Measurements from ENCODE around the gene NUP85.
"Not testable (repeated sequence)": the region's sequence is repeated elsewhere in the genome, so short reads cannot be mapped to it uniquely, and the experiment has no call there.

Gene NUP85

GRCh38 chr17:75199886-75200618, 5.4 kb upstream of the NUP85 start:
- no peak for DNase-seq

DNA sequence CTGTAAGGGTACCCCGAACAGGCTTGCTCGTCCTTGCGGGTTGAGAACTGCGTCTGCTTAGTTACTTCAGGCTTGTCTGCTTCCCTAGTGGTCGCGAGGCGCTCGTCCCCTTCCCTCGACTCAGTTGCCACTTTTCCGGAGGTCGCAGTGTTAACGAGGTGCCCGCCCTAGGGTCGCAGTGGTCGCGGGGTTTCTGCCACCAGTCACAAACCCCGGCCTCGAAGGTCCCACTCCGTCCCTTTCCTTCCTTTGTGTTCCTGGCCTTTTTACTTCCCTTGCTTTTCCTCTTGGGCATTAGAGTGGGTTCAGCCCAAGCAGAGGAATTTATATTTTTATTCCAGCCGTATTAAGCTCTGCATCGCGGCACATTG, 299 bp downstream of the NUP85 start:
- no peak for DNase-seq

DNA sequence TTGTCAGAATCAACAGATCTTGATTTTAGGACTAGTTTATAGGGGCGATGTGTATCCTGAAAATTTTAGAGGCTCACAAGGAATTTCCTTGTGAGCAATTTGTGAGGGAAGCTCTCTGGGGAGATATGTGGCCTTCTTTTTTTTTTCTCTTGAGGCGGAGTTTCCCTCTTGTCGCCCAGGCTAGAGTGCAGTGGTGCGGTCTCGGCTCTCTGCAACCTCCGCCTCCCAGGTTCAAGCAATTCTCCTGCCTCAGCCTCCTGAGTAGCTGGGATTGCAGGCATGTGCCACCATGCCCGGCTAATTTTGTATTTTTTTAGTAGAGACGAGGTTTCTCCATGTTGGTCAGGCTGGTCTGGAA, 1.6 kb downstream of the NUP85 start:
- DNase-seq: not testable (repeated sequence)

DNA sequence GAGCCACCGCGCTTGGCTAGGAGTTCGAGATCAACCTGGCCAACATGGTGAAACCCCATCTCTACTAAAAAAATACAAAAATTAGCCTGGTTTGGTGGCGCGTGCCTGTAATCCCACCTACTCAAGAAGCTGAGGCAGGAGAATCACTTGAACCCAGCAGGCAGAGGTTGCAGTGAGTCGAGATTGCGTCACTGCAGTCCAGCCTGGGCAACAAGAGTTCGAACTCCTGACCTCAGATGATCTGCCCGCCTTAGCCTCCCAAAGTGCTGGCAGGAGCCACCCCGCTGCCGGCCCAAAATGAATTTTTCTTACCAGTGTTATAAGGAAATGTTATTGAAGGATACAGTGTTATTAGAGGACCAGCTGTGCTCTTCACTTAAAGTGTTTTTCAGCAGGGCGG, 2.3 kb downstream of the NUP85 start:
- DNase-seq: no peak

DNA sequence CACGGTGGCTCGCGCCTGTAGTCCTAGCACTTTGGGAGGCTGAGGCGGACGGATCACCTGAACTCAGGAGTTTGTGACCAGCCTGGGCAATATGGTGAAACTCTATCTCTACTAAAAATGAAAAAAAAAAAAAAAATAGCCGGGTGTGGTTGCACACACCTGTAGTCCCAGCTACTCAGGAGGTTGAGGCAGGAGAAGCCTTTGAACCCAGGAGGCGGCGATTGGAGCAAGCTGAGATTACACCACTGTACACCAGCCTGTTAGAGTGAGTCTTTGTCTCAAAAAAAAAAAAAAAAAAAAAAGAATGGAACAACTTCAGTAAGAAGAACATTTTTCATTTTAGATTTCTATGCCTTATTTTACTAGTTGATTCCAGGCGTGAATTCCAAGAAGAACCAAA, 2.7 kb downstream of the NUP85 start:
- DNase-seq: no peak

DNA sequence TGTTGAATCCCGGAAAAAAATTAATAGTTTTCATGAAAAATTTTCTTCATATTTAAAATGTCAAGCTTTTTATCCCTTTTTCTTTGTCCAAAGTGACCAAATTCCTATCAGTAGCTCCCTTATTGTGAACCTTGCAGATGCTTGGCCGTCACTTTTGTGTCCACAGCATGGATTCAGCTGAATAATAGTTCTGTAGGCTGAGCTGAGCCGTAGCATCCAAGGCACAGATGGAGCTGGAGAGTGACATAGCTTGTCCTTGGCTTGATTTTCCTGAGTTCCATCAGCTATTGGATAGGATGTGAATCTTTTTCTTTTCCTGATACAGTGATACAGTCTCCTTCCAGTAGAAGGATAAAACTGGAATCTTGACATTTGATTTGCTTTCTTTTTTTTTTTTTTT, 3.6 kb downstream of the NUP85 start:
- DNase-seq: no peak

DNA sequence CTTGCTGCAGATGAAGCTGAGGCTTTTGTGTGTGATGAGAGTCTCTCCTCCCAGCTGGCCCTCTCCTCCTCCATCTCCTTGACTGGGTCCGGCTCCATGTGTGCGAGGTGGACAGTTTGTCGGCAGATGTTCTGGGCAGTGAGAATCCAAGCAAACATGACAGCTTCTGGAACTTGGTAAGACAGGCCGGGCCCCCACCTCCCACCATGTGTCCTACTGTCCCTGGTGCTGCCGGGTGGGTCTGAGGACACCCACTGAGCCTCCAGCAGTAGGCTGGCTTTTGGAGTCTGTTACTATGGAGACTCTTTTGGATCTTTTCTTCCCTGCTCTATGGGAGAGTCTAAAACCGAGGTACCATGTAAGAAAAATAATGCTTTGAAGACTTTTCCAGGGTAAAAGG, 12.7 kb downstream of the NUP85 start:
- no peak for DNase-seq

GRCh38 chr17:75219815-75220214, 14.3 kb downstream of the NUP85 start:
- no peak for DNase-seq

DNA sequence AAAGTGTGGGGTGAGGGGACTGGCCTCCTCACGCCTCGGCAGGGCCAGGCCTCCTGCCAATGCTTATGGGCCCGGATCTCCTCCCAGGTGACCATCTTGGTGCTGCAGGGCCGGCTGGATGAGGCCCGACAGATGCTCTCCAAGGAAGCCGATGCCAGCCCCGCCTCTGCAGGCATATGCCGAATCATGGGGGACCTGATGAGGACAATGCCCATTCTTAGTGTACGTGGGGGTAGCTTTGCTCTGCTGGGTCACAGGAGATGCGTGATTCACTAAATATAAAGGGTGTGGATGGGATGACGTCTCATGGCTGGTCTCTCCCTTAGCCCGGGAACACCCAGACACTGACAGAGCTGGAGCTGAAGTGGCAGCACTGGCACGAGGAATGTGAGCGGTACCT, 19.5 kb downstream of the NUP85 start:
- DNase-seq: no peak

GRCh38 chr17:75227729-75228128, 22.2 kb downstream of the NUP85 start:
- DNase-seq: no peak

- no peak for DNase-seq
Observed at GRCh38 chr17:75228305-75228704, 22.8 kb downstream of the NUP85 start.

GRCh38 chr17:75228847-75229246, 23.4 kb downstream of the NUP85 start:
- DNase-seq: no peak

GRCh38 chr17:75231071-75231470, 25.6 kb downstream of the NUP85 start:
- DNase-seq: no peak

- no peak for DNase-seq
Observed at GRCh38 chr17:75231741-75232464, 26.4 kb downstream of the NUP85 start.

- no peak for DNase-seq
Observed at GRCh38 chr17:75232786-75233185, 27.3 kb downstream of the NUP85 start.

GRCh38 chr17:75237100-75238014, 31.9 kb downstream of the NUP85 start:
- DNase-seq: no peak

GRCh38 chr17:75238020-75238580, 32.6 kb downstream of the NUP85 start:
- DNase-seq: no peak

GRCh38 chr17:75238684-75239191, 33.3 kb downstream of the NUP85 start:
- DNase-seq: no peak

DNA sequence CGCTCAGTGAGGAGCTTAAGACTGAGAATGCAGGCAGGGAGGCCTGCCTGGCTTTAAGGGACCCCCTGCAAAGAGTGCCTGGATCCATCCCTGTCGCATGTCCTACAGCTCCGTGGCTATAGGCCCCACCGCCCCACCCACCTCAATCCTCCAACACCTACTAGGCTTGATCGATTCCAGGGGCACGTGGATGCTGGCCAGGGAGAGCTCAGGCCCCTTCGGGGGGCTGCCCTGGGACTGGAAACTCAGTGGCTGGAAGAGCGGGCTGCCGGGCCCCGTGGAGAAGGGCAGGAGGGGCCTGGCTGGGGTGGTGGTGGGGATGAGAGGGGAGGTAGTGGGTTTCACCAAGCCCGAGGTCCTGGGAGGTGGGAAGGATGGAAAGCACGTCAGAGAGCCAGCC, 33.7 kb downstream of the NUP85 start:
- DNase-seq: no peak

DNA sequence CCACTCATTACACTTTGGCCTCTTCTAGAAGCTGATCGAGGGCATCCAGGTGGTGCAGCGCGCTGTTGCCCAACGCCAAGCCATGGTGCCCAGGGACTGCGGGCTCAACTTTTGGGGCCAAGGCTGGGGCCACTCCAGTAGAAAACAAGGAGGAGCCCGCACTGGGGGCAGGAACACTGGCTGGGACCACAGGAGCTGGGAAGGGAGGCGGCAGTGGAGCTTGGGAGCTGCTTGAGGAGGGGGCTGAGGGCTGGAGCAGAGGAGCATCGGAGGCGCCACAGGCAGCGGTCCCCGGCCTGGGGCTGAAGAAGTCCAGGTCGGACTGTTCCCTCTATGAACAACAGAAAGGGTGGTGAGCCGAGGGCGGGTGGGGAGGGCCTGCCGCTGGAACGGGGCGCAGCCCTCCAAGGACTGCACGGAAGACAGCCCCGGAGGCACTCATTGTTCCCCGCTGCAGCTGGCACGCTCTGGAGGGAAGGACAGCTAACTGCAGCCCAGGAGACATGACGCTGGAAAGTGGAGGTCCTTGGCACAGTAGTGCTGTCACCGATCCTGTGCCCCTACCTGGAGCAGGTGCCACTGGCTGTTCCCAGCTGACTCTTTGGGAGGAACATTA, 34.4 kb downstream of the NUP85 start:
- no peak for DNase-seq

- DNase-seq: no peak
Observed at GRCh38 chr17:75240394-75241142, 35.1 kb downstream of the NUP85 start.

GRCh38 chr17:75241143-75241430, 35.6 kb downstream of the NUP85 start:
- DNase-seq: no peak
